ENCODE measurements around the gene TTC34.
"Not testable (repeated sequence)": the region's sequence is repeated elsewhere in the genome, so short reads cannot be mapped to it uniquely, and the experiment has no call there.

- TF ChIP-seq CTCF, POLR2AphosphoS5, POLR2A (IDR thresholded peaks at IDR 0.05): not testable (repeated sequence)
Observed at GRCh38 chr1:2754597-2754996, 46.9 kb downstream of the TTC34 start.
